GM12891 (cell line): ENCODE measurements around the gene PIPOX.

Experiments
- POLR2A ChIP-seq: IDR thresholded peaks from 2 replicates; pipeline ENCODE4 v1.6.1; 2011; ENCODE audit warnings: low read depth, low read length, control low read depth
- POLR2AphosphoS5 ChIP-seq: IDR thresholded peaks from 2 replicates; pipeline ENCODE4 v1.6.1; 2011; ENCODE audit warnings: low read depth, low read length, control low read depth
- POU2F2 ChIP-seq: IDR thresholded peaks from 2 replicates; pipeline ENCODE4 v1.6.1; 2011; ENCODE audit warnings: low read depth, mild to moderate bottlenecking, control low read depth, low read length, moderate library complexity
- SPI1 ChIP-seq: IDR thresholded peaks from 2 replicates; pipeline ENCODE4 v1.6.1; 2011; ENCODE audit warnings: low read depth, low read length, control low read depth
- TAF1 ChIP-seq: IDR thresholded peaks from 2 replicates; pipeline ENCODE4 v1.6.1; 2011; ENCODE audit warnings: low read depth, low read length, control low read depth

- TF ChIP-seq POLR2AphosphoS5 (no peak), TAF1 (no peak), POLR2A (no peak), SPI1 (no peak), POU2F2 (no peak)
These were observed 46.7 kb downstream of the PIPOX start for GRCh38 chr17:29089601-29090044.
